HL-60 (cell line): Measurements from ENCODE around the gene OR52B6.

ENCODE experiments used
- REST ChIP-seq: IDR thresholded peaks from 2 replicates; pipeline ENCODE4 v1.6.1; 2012; ENCODE audit warnings: low read depth; ENCODE audit not compliant: insufficient replicate concordance
- TF ChIP-seq, protein P1 (sequence below): IDR thresholded peaks from one replicate; pipeline ENCODE4 v1.5.1; 2011; ENCODE audit warnings: low read length, control low read depth, inconsistent platforms; ENCODE audit not compliant: insufficient read depth

GRCh38 chr11:5531053-5531831 is 49.4 kb upstream of the OR52B6 start:
- TF ChIP-seq, protein P1, sequence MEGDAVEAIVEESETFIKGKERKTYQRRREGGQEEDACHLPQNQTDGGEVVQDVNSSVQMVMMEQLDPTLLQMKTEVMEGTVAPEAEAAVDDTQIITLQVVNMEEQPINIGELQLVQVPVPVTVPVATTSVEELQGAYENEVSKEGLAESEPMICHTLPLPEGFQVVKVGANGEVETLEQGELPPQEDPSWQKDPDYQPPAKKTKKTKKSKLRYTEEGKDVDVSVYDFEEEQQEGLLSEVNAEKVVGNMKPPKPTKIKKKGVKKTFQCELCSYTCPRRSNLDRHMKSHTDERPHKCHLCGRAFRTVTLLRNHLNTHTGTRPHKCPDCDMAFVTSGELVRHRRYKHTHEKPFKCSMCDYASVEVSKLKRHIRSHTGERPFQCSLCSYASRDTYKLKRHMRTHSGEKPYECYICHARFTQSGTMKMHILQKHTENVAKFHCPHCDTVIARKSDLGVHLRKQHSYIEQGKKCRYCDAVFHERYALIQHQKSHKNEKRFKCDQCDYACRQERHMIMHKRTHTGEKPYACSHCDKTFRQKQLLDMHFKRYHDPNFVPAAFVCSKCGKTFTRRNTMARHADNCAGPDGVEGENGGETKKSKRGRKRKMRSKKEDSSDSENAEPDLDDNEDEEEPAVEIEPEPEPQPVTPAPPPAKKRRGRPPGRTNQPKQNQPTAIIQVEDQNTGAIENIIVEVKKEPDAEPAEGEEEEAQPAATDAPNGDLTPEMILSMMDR = no peak
- no peak for TF ChIP-seq REST
